Glomerular endothelial cell (primary cell): ENCODE data around the gene S1PR5. TPM values are rescaled to one million over a fixed set of nuclear protein-coding genes. Genes with fewer than 3 reads are reported as not detected.

ENCODE experiments used
- DNase-seq: peaks from one replicate; pipeline ENCODE4 v3.0.0-alpha.2; 2011; ENCODE audit warnings: low read depth, low spot score; ENCODE audit errors: extremely low read depth
- total RNA-seq: library from RNA; depleted of rRNA; stranded (reverse); fragments of >200 nt; gene quantifications from 2 replicates; pipeline ENCODE4 v1.2.3, GENCODE V29; 2015

Gene S1PR5
- total RNA-seq, 1 donor from 2014 or later = 0.88 TPM

DNA sequence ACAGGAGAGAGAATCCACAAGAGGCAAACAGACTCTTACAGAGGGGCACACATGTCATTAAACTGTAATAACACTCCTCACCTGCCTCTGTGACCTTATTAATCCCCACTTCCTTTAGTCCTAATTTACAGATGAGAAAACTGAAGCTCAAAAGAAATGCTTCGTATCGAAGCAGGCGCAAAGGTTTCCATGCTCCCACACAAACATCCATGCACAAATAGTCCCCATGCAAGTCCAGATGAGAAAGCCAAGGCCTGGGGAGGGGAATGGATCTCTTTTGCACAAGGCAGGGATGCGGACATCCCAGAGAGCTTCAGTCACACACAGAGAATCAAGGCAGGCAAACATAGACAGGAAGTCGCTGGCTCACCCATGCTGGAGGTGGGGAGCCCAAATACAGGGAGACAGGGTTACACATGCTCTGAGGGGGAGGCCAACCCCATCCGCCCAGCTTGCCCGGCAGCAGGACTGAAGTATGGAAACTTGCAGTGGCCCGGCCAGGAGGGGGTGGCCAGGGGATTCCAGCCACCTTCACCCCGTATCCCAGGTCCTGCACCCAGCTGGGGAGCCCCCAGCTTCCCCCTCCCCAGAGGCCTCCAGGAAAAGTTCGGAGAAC is 468 bp downstream of the S1PR5 start:
- DNase-seq = no peak

DNA sequence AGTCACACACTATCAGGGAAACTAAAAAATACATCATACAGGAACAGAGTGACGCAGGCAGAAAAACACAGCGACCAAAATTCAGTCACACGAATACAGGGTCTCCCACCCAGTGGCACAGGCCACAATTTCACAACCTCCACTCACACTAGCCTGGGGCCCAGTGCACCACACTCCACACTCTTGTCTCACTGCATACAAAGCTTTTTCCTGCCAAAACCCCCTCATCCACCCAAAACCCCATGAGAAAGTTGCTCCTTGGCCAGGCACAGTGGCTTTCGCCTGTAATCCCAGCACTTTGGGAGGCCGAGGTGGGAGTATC is 1.2 kb downstream of the S1PR5 start:
- no peak for DNase-seq

GRCh38 chr19:10514211-10515145 is 2.8 kb downstream of the S1PR5 start:
- no peak for DNase-seq

DNA sequence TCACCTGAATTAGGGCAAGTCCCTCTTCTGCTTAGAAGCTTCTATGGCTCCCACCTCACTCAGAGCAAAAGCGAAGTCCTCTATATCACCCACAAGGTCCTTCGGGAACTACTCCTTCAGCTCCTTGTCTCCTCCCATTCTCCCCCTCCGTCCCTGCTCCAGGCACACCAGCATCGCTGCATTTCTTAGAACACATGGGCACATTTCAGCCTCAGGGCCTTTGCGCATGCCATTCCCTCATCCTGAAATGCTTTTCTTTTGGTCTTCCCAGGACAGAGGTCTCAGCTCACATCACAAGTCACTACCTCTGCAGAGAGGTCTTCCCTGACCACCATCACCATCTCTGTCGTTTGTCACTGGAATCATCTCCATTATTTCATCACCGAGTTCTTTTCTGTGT is 4.0 kb downstream of the S1PR5 start:
- DNase-seq = no peak

DNA sequence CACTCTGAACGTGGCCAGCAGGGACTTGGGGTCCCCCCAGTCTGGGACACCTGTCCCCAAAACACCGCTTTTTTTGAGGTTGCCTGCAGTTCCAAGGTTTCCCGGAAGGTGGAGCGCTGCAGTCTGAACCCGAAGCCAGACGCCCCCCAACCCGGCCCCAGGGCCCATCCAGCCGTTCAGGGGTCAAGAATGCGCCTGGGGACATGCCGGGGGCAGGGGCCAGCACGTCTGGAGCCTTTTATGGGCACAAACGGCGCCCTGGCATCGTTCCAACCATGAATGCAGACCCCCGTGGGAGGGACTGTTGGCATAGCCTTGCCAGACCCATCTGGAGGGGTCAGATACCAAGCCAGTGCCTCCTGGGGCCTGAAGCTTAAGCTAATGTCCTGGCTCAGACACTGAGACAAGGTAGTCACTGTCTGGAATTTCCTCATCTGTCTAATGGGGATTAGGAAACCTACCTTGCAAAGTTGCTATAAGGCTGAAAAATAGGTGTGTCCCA is 6.9 kb downstream of the S1PR5 start:
- no peak for DNase-seq

- DNase-seq = no peak
These were observed 8.5 kb downstream of the S1PR5 start for GRCh38 chr19:10508707-10509106.

DNA sequence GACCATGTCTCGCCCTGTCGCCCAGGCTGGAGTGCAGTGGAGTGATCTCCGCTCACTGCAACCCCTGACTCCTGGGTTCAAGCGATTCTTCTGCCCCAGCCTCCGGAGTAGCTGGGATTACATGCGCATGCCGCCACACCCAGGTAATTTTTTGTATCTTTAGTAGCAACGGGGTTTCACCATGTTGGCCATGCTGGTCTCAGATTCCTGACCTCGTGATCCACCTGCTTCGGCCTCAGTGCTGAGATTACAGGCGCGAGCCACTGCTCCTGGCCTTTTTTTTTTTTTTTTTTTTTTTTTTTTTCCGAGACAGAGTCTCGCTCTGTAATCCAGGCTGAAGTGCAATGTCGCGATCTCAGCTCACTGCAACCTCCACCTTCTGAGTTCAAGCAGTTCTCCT is 9.2 kb downstream of the S1PR5 start:
- no peak for DNase-seq

- no peak for DNase-seq
These were observed 11.5 kb downstream of the S1PR5 start for GRCh38 chr19:10505583-10506229.

DNA sequence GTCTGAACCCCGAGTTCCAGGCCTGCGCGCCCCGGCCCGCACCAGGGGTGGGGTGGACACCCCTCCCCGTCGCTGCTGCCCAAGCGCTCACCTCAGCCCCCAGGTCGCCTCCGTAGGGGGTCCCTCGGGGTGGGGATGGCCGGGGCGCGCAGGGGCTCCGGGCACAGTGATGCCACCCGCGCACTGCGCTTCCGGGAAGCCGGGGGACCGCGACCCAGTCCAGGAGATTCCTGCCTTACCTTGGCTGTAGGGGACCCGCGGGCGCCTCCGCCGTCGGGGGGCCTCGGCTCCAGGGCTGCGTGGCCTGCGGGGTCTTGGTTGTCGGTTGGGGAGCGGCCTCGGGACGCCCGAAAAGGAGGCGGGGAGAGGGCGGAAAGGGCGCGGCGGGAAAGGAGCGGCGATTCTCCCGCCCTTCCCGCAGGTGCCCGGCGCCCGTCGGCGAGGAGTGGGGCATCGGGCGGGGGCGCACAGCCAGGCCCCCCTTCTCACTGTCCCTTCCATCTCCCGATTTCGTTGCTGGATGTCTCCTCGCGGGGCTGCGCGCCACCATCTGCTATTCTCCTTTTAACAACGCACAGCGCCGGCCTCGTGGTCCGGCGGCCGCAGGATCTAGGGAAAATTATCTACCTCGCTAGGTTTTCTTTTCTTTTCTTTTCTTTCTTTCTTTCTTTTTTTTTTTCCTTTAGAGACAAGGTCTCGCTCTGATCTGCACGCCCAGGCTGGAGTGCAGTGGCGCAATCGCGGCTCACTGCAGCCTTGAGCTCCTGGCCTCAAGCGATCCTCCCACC is 14.1 kb downstream of the S1PR5 start, which contains the start of gene KEAP1:
Gene KEAP1, minus strand, starts transcription at position 355 of the 788 bp plus-strand sequence. CDS start 3,323 bp downstream, outside the sequence.
- no peak for DNase-seq

GRCh38 chr19:10502524-10503001 is 14.7 kb downstream of the S1PR5 start:
- DNase-seq = no peak

DNA sequence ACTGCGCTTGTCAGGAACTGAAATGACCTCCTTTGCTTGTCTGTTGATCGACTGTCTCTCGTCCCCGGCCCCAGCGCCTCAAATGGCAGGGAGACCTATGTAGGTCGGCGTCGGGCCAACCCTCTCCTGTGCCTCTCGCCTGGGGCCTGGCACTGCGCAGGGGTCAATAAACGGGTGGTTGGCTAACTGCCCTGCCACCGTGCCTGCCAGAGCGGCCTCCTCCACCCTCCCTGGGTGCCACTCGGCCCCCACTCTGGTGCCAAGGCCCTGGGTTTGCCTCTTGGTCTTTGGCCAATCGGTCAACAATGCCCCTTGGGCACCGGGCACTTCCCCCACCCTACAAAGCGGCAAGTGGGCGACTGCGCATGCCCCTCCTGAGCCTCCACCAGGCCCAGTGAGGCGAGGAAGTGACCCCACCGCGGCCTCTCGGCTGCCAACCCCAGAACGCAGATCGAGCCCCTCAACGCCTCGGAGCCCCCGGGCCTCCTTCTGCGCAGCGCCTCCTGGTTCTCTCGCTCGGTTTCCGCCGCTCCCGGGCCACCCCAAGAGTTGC is 15.2 kb downstream of the S1PR5 start:
- DNase-seq = no peak

GRCh38 chr19:10500247-10500592 is 17.0 kb downstream of the S1PR5 start:
- DNase-seq = no peak

DNA sequence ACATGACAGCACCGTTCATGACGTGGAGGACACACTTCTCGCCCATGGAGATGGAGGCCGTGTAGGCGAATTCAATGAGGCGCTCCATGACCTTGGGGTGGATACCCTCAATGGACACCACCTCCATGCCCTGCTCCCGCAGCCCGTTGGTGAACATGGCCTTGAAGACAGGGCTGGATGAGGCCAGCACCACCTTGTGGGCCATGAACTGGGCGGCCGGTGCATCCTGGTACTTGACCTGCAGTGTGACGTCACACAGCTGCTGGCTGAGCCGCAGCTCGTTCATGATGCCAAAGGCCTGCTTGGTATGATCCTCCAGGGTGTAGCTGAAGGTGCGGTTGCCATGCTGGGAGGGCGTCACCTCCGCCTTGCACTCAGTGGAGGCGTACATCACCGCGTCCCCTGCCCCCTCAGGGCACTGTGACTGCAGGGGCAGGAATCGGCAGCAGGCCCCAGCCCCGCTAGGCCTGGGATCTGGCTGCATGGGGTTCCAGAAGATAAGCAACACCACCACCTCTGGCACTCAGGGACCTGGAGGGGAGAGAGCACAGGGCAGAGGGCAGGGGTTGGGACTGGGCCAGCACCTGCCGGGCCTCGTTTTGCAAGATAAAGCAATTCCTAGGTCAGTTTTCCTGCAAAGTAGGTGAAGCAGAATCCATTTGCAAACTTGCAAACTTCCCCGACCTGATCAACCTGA is 17.5 kb downstream of the S1PR5 start:
- DNase-seq = no peak

- DNase-seq = no peak
These were observed 19.9 kb downstream of the S1PR5 start for GRCh38 chr19:10497371-10497770.

- no peak for DNase-seq
These were observed 25.7 kb downstream of the S1PR5 start for GRCh38 chr19:10491472-10492047.

DNA sequence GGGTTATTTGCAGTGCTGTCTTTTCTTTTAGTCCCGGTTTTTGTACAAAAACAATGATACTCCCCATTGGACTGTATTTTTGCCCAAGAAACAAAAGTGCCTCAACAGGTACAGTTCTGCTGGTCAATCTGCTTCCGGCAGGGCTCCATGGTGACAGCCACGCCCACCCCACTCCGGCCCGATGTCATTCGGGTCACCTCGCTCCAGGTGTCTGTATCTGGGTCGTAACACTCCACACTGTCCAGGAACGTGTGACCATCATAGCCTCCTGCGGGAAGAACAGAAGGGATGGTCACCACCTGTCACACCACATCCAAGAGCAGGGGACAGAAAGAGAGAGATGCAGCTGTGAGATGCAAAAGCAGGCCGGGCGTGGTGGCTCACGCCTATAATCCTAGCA is 30.7 kb downstream of the S1PR5 start:
- no peak for DNase-seq

DNA sequence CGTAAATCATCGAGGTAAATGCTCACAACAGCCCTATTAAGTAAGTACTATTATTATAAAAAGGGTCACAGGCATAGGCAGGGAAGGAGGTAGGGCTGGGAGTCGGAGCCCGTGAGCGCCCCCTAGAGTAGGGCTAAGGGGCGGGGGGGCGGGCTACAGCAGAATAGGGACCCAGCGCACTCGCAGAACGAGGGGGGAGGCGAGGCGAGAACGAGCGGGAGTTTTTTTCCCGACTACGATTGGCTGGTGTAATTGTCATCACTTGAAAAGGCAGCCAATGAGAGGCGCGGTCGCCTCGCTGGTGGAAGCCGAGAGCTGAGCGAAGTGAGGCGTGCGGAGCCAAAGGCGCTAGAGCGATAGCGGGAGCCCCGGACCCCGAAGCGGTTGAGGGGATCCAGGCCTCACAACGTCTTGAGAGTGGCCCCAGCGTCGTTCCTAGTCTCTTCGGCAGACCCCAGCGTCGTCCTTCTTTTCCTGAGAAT is 38.3 kb downstream of the S1PR5 start:
- no peak for DNase-seq

- DNase-seq = no peak
These were observed 38.8 kb downstream of the S1PR5 start for GRCh38 chr19:10478476-10478875.

GRCh38 chr19:10474962-10475451 is 42.2 kb downstream of the S1PR5 start:
- DNase-seq = no peak
